HG03280 (cell line): ENCODE results near the gene CCDC91.

ENCODE experiments used
- ATAC-seq: cut with Tn5 transposase; IDR thresholded peaks from one replicate; pipeline ENCODE4 v1.9.1; 2021; ENCODE audit warnings: mild to moderate bottlenecking, moderate library complexity; ENCODE audit not compliant: unreplicated experiment

CCDC91 gene

DNA sequence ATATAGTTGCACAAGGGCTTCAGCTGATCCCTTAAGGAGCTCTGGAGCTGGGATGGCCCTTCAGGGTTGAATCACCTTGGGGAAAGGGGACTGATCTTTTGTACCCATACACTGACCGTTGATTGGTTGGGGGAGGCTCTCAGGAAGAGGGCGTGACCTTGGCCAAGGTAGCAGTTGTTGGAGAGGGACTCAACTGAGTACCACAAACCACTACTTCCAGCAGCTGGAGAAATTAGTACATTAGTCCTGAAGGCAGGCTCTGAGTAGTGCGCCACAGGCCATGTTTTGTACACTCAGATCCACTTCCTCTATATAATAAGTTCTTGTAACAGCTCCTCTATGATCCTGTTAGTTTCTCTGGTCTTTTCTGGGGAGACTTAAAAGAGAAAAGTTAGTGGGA, 317.6 kb downstream of the CCDC91 start:
- ATAC-seq, result no peak

DNA sequence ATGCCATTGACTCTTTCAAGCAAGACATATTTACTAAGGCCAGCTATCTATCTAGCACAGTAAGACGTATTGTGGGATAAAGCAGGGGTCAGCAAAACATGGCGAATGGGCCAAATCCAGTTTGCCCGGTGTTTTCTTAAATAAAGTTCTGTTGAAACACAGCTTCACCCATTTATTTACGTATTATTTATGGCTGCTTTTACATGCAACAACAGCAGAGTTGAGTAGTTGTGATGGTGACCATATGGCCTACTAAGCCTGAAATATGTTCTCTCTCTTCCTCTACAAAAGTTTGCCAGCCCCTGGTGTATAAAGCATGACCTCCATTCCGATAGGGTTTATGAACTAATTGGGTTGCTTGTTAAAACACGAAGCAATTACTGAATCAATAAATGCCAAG, 322.1 kb downstream of the CCDC91 start:
- no peak for ATAC-seq

DNA sequence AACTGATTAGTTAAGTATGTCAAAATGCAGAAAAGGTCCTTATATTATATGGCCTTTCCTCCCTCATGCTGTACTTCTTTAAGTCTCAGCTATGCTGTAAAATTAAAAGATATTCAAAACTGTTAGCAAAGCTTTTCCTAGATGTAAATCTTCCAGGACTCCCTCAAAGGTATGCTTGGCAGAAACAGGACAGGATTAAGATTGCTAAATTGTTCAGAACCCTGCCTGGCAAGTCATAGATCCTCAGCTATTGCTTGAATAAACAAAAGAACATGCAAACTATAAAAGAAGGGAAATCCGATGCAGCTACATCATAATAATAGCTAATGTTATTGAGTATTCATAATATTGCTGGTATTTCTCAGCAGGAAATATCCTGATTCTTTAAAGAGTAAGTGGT, 322.6 kb downstream of the CCDC91 start:
- ATAC-seq, result no peak

DNA sequence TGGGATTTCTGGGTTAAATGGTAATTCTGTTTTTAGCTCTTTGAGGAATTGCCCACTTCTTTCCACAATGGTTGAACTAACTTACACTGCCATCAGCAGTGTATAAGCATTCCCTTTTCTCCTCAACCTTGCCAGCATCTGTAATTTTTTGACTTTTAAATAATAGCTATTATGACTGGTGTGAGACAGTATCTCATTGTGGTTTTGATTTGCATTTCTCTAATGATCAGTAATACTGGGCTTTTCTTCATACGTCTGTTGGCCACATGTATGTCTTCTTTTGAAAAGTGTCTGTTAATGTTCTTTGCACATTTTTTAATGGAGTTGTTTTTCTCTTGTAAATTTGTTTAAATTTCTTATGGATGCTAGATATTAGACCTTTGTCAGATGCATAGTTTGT, 323.7 kb downstream of the CCDC91 start:
- no peak for ATAC-seq

DNA sequence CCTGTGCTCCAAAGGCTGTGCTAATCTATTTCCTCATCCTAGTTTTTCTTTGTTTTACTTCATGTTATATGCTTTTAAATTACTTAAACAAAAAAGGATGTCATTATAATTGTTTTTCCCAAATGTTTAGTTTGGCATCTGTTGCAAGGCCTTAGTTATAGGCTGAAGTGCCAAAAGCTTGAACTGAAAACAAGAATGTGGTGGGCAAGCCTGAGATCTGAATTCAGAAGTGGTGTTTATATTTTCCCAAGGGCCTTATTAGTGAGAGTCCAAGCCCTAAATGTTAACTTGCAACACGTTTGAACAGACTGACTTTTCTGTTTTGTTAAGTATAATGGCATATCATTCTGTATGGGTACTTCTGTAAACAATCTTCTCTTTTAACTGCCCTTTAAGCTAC, 326.8 kb downstream of the CCDC91 start:
- ATAC-seq, result no peak

DNA sequence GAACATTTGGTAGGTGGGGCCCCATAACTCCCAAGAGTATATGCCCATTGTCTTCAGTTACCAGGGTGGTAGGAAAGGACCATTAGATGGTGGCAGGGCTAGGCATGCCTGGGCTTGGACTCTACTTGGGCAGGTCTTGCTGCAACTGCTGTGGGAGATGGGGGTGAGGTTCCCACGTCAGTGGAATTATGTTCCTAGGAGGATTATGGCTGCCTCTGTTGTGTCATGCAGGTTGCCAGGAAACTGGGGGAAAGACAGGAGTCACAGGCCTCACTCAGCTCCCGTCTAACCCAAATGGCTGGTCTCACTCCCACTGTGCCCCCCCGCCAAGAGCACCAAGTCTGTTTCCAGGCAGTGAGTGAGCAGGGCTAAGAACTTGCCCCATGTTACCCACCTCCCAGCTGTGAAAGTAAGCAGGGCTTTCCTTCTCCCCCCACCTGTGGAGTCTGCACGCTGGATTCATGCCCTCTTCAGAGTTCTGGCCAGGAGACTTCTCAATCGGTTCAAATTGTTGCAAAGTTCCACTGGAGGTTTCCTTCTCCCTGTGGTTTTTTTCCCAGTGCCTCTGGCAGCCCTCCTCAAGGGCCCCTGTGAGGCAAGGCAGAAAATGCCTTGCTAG, 337.5 kb downstream of the CCDC91 start:
- ATAC-seq, result no peak

DNA sequence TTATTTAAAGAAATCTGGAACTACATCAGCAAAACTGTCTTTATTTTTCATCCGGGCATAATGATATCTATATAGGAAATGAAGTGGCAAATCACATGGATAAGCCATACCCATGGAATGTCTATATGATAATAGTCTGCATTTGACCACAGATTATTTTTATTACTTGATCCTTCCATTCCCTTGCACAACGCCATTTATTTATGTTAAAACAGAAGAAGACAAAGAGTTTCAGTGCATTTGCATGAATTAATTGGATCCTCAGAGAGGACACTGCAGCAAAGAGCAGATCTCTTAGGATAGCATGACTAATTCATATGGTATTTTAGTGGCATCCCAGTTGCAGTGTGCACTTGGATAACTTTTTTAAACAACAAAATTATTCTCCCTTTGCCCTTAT, 345.0 kb downstream of the CCDC91 start:
- no peak for ATAC-seq

DNA sequence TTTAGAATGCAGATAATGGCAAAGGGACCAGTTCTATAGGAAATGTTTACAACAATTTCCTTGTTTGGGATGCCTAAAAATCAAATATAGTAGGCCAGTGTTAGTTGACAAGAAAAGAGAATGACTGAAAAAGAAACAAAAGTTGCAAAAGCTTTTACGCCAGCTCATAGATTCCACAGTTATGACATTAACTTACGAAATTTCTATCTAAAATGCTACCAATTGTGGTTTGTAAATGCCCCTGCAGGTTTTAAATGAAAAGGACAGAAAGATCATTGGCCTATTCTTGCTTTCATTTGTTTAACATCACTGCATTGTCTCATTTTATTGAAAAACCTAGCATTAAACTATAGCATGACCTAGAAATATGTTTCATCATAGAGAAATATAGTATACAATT, 345.8 kb downstream of the CCDC91 start:
- ATAC-seq, result no peak

DNA sequence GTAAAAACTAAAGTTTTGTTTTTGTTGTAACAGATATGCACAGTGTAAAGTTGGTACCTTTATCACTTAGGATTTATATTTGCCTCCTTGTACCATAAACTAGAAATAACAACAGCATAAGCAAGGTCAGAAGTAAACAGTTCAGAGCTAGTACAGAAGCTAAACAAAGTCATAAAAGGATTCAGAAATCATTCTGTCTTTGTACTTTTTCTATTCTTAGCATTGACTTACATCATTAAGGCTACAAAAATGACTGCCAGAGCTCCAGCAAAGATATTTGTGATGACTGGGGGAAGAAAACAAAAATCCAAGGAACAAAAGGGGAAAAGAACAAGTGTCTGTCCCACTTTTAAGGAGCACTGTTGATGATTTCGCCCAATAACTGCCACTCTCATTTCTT, 347.2 kb downstream of the CCDC91 start:
- no peak for ATAC-seq

DNA sequence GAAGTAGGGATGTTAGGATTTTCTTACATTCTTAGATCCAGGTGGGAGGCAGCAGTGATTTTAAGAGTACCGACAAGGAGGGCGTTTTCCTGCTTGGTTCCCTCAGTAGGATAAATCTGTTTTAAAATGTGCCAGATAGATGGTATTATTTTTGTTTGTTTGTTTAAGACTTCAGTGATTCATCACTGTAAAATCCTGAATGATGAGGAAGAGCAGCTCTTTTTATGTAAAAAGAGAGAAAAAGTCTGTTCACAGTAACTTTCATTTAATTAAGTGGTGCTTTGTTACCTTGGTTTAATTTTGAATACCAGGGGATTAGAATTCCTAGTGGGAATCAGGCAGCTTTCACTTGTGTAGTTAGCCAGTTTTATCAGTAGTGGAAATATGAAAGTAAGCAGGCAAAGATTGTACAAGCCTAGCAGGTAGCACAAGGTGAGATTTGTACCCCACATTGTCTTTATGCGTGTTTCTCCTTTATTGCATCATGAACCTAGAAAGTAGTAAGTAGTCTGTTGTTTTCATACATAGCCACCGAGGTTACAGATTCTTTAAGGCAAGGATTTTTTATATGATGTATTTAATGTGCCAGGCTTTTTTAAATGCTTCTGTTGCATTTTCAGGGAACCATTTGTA, 349.6 kb downstream of the CCDC91 start:
- no peak for ATAC-seq

DNA sequence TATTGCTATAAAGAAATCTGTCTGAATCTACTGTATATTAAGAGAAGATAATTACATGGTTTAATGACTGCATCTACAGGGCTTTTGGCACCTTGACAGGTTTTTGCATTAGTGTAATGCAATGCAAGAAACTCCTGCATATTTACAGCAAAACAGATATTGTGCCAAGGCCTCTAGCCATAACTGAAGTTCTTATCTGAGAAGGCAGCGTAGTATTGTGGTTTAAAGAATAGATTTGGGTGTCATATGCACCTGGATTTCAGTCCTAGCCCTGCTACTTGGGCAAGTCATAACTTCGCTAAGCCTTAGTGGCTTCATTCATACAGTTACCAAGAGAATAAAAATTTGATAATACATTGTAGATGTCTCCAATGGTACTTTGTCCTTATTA, 350.1 kb downstream of the CCDC91 start:
- ATAC-seq, result no peak

DNA sequence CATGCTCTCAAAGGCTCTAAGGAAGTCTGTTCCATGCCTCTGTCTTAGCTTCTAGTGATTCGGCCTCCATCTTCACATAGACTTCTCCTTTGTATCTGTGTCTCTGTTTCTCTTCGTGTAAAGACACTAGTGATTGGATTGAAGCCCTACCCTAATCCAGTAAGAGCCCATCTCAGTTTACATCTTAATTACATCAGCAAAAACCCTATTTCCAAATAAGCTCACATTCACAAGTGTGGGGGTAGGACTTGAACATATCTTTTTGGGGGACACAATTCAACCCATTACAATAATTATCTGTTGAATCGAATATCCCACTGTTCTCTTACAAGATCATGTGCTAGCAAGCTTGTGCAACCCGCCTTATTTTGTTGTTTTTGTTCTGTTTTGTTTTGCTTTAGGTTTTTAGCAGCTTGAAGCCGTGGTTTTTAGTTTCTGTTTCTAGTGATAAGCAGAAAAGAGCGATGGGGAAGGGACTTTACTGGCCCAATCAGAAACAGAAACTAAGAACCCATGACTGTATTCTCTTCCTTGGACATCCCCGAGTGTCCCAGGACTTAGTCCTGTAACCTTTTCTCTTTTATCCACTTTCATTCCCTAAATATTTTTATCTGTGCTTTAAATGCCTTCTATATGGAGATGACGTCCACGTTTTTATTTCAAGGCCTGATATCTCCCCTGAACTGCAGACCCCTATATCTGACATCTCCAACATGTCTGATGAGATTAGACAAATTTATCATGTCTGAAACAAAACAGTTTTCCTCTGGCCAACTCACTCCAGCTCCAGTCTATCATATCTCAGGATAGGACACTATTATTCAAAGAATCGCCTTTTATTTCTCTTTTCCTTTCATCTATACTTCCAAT, 353.0 kb downstream of the CCDC91 start:
- ATAC-seq, result no peak

DNA sequence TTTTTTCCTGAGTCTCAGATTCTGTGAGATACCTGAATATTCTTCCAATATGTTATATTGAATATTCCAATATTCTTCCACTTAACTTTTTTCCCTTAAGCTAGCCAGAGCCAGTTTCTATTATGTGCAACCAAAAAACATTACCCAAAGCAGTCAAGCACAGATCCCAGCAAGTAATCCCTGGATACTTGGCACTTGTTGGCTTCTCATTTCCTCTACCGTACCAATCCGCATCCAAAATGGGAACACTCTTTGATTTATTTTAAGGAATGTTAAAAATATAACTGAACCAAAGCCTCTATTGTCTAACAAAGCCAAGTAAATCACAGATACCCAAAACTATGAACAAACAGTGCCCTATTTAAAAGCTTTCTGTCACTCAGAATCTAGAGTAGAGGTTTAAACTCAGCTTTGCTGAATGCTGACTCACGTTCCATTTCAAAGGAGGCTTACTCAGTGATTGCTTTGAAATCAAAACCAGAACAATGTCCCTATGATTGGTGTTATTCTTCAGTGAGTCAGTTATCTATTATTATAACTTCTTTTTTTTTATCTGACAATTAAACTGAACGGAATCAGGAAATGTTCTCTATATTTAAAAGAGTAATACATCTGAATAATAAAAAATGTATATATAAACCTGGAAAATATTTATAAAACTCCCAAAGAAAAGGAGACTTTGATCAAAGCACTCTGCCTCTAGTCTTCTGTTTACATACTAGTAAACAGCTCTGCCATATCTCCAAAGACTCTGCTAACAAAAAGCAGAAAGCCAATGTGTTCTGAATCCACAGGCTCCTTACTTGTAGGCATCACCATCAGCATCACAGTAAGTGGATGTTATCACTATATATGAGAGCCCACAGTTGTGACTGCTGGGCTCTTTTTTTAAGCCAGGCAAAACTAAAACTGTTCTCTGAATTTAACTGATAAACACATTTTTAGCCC, 360.8 kb downstream of the CCDC91 start:
- ATAC-seq, result no peak

DNA sequence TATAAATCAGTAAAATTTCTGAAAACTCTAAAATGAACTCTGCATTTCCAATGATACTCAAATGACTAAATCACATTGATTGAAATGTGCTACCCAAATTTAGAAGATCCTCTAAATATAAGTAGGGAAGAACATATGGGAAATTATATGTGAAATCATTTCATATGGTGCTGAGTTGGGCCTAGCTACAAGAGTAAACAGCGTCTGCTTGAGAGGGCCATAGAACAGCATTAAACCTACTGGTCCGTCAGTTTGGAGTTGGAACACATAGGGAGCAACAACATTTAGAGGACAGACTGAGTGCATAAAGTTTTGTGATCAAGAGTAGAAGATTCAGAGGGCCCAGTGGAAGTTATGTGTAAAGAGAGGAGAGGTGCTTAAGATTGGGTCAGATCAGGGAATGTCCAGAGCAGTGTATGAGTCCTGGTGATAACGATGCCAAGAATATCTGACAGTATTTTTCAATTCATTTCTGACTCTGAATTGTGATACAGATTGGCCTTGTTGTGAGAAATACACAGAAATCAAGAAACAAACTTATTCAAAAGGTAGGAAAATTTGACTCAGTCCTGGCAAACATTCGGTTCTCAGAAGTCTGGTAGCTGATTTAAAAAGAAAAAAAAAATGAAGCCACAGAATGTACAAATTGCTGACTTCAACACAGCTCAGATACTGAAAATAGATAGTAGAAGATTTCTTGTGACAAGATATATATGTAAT, 362.2 kb downstream of the CCDC91 start:
- no peak for ATAC-seq

DNA sequence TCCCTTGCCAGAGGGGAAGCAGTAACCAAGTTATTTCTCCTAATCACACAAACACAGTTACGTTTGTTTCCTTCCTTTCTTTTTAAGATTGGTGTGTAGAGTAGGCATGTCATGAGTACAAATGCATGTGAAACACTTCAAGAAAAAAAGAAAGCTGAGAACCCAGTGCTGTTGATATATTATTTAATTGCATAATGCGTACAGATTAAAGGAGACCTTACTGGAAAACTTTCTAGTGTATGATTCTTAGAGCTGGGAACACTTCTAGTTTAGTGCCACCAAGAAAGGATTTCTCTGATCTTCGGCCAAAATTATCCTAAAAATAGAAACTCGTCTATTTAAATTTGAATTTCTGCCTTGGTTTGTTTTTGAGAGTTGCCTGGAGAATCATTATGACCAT, 365.5 kb downstream of the CCDC91 start:
- ATAC-seq, result no peak

DNA sequence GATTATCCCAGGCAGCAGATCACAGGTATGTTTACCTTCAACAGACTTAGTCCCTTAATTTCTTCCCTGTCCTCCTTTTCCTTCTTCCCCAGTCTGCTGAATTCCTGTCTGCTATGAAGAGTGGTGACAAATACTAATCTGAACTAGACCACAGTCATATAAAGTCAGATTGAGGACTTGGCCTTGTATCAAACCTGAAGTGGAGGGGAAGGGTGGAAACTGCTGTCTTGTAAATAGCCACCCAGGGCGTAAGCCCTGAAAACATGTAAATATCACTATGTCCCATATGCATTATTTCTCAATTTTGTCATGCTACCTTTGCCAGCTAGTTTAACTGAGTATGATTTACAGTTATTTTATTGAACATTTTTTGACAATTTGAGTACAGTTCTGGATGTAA, 368.0 kb downstream of the CCDC91 start:
- no peak for ATAC-seq

DNA sequence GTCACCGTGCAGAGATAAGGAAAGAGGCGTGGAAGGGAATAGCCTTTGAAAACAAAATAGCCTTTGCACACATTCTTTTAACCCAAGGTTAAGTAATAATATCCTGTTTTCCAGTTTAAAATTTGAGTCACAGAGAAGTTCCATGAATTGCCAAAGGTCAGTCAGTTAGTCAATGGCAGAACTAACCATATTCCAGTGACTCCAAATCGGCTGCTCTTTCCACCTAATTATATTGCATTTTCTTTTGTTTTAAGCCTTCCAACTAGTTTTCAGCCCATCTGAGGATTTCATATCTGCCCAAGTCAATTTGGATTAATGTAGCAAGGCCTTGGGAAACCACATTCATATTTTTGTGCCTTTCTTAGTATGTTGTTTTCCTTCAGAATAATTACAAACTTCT, 373.0 kb downstream of the CCDC91 start:
- ATAC-seq, result no peak

DNA sequence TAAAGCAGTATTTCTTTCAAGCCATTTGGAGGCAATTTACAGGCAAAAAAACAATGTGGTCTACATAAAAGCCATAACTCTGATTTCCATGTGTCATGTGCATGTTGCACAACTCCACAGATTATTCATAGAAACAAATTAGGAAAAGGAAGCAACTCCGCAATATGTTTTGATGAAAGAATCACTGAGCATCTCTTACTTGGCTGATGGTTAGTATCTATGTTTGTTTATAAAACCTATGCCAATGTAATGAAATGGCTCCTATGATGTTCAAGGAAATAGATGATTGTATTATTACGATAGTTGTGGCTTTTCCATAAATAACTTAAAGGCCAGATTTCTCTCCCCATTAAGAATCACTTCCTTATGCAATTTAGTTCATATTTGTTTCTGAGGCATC, 373.7 kb downstream of the CCDC91 start:
- ATAC-seq, result no peak

DNA sequence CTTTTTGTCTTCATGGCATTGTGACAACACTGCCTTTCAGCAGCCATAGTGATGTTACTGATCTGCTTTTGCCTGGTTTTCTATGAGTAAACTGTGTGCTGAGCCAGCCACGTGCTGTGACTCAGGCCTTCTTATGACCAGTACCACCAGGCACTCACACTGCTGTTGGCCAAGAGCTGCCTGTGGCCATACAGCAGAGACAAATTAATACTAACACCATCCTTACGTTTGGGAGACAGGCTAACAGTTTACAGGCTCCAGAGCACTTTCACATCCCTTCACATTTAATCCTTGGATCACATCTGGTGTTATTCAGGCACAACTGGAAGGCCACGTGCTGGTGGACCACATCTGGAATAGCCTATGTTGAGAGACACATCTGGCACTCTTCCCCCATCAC, 377.9 kb downstream of the CCDC91 start:
- ATAC-seq, result no peak

DNA sequence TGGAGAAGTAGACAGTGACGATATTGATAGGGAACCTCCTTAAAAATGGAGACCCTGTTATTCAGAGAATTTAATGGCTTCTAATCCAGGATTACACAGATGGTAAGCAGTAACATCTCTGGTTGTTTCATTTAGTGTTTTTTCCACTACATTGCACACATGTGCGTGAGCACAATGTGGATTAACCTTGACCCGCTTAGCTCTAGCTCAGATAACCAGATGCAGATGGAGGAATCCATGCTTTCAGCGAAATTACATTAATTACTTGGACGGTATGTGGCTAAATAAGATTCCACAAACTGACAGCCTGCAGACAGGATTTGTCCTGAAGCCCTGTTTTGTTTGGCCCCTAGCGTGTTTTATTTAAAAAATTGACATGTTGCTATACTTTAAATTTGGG, 378.4 kb downstream of the CCDC91 start:
- no peak for ATAC-seq
